HG03108 (cell line): ENCODE measurements around the gene RPS6KA2.

Experiments
- ATAC-seq: cut with Tn5 transposase; IDR thresholded peaks from one replicate; pipeline ENCODE4 v1.9.1; 2021; ENCODE audit warnings: moderate library complexity; ENCODE audit not compliant: unreplicated experiment

The RPS6KA2 gene

GRCh38 chr6:166508726-166509125, 118.3 kb downstream of the RPS6KA2 start:
- no peak for ATAC-seq

- no peak for ATAC-seq
Observed at GRCh38 chr6:166507809-166508564, 119.1 kb downstream of the RPS6KA2 start.

GRCh38 chr6:166507380-166507779, 119.7 kb downstream of the RPS6KA2 start:
- no peak for ATAC-seq

- no peak for ATAC-seq
Observed at GRCh38 chr6:166505133-166505905, 121.7 kb downstream of the RPS6KA2 start.

- no peak for ATAC-seq
Observed at GRCh38 chr6:166504100-166504499, 123.0 kb downstream of the RPS6KA2 start.

- no peak for ATAC-seq
Observed at GRCh38 chr6:166503167-166503744, 123.8 kb downstream of the RPS6KA2 start.

- no peak for ATAC-seq
Observed at GRCh38 chr6:166502453-166502852, 124.6 kb downstream of the RPS6KA2 start.

GRCh38 chr6:166501246-166501645, 125.8 kb downstream of the RPS6KA2 start:
- ATAC-seq, result no peak

GRCh38 chr6:166500246-166500645, 126.8 kb downstream of the RPS6KA2 start:
- no peak for ATAC-seq

GRCh38 chr6:166499350-166500163, 127.5 kb downstream of the RPS6KA2 start:
- ATAC-seq, result peak; percentile 61

- ATAC-seq, result no peak
Observed at GRCh38 chr6:166498661-166499349, 128.2 kb downstream of the RPS6KA2 start.

- no peak for ATAC-seq
Observed at GRCh38 chr6:166498228-166498627, 128.8 kb downstream of the RPS6KA2 start.

- no peak for ATAC-seq
Observed at GRCh38 chr6:166497087-166497899, 129.8 kb downstream of the RPS6KA2 start.

- ATAC-seq, result no peak
Observed at GRCh38 chr6:166496460-166496859, 130.6 kb downstream of the RPS6KA2 start.

- ATAC-seq, result no peak
Observed at GRCh38 chr6:166495487-166496314, 131.3 kb downstream of the RPS6KA2 start.

GRCh38 chr6:166494757-166495486, 132.1 kb downstream of the RPS6KA2 start:
- no peak for ATAC-seq

- ATAC-seq, result no peak
Observed at GRCh38 chr6:166494101-166494441, 133.0 kb downstream of the RPS6KA2 start.

- no peak for ATAC-seq
Observed at GRCh38 chr6:166493427-166494100, 133.5 kb downstream of the RPS6KA2 start.
